NCI-H2081 (cell line): ENCODE measurements around the gene IGFBP1.
"Not testable (repeated sequence)": the region's sequence is repeated elsewhere in the genome, so short reads cannot be mapped to it uniquely, and the experiment has no call there.

Experiments
- DNase-seq, 2 experiments: peaks; one replicate each; lab custom pipeline; 2025; lab: John Stamatoyannopoulos, UW

IGFBP1 gene

GRCh38 chr7:45938626-45939302 is 50.5 kb downstream of the IGFBP1 start:
- no peak for DNase-seq

DNA sequence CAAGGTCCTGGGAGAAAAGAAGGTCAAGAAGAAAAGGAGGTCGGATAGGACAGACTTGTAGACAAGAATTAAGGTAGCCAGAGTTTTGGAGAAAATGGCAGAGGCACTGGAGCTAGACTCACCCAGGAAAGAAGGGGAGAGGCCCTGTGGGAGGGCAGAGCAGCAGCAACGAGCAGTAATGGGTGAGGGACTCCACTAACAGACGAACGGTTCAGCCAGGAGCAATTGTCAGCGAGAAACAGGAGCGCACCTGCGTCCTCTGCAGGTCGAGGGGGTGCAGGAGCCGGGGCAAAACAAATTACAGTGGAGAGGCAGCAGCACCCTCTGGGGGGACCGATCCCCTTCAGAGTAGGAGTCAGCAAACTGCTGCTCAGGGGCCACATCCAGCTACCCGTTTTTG is 51.3 kb downstream of the IGFBP1 start:
- no peak for DNase-seq

- not testable (repeated sequence) for DNase-seq
Observed at GRCh38 chr7:45940237-45940781, 52.0 kb downstream of the IGFBP1 start.

DNA sequence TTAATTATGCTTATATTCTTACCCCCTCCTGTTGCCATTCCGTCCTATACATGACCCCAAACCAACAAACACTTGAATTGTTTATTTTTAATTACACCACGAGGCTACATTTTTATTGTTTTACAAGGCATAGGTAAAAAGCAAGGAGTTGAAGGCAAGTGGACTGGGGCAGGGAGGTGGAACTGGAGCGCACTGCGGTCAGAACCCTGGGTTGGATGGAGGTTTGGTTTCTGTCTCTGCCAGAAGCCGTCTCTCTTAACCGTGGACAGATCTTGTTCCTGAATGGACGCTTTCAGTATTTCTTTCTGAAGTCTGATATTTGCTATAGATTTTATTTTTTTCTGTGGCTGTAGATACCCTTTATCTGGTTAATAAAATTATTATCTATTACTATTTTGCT is 52.7 kb downstream of the IGFBP1 start:
- DNase-seq: no peak
